ENCODE results near the gene GPR161. TPM values are rescaled to one million over a fixed set of nuclear protein-coding genes. Genes with fewer than 3 reads are reported as not detected.

GPR161 gene
- total and polyA plus RNA-seq, 2 donors (not counting 1 experiment from before 2014, with no cell fraction given): 0.07 to 0.22 TPM

DNA sequence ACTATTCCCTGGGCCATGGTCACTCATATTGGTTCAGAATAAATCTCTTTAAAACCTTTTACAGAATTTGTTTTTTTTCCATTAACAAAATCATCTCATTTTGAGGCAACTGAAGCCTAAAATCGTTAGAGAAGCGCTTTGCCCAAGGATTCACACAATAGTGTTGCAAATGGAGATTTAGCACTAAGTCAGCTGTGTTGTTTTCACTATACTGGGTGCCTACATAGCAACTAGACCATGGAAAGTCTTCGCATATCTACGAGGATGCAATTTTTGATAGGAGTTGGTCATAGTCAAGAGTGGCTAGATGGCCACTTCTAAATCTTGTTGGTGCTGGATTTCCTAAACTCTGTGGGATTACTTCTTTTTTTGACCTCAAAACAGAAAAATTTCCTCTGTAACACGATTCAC, 41.5 kb upstream of the GPR161 start:
- Mint-ChIP-seq H3K27me3 (peaks cover 9% of the 10 kb centered on the region), H3K9me3 (ENCODE audit: insufficient read depth) (no peaks in the 10 kb centered on the region), H3K4me1 (no peaks in the 10 kb centered on the region), H3K27ac (no peak overlapping the region), H3K4me3 (no peak overlapping the region)
- CTCF ChIA-PET: no interaction called here
- no peaks in the 10 kb centered on the region for H4K20me1 ChIP-seq (ENCODE audit: control insufficient read depth, insufficient read depth, low read length, poor library complexity, severe bottlenecking)
- intact Hi-C loops (cut with micrococcal nuclease): loop anchor here (1.0 to 5.0 kb wide), 6 partner anchors 41 to 1617 kb away; partner anchors contain the start of genes ATP1B1, DCAF6, GPR161 and METTL18
- no peaks in the 10 kb centered on the region for H3K9me3 ChIP-seq (ENCODE audit: control extremely low read depth in 1 of 3, control insufficient read depth in 2 of 3, insufficient read depth in 1 of 3, low read length in 2 of 3)
- no peak for TF ChIP-seq EZH2 (IDR thresholded peaks at IDR 0.05; ENCODE audit: borderline replicate concordance, insufficient read depth, low read depth, low read length, poor library complexity, severe bottlenecking)
- no peak for TF ChIP-seq CTCF (IDR thresholded peaks at IDR 0.05)
- H3K27me3 ChIP-seq (replicated peaks in 1 of 4; ENCODE audit: control extremely low read depth in 1 of 4, control insufficient read depth in 3 of 4, insufficient read depth in 4 of 4, low read length in 3 of 4): peaks cover 0 to 5% (median 0%) of the 10 kb centered on the region in 4 experiments
- POLR2A ChIA-PET: interaction anchor here (1.0 kb wide), 1 partner anchor 48 kb away, joined by 3 read pairs; no protein-coding TSS in a partner anchor
- peaks cover 17 to 18% of the 10 kb centered on the region in 2 donors for H3K4me1 ChIP-seq (ENCODE audit: control insufficient read depth in 2 of 2, insufficient read depth in 2 of 2, low read length in 2 of 2)
- DNase-seq (no peak), ATAC-seq (ENCODE audit: low read depth) (no peak)
- H3K79me2 ChIP-seq (ENCODE audit: control insufficient read depth, insufficient read depth, low read length): peaks cover 40% of the 10 kb centered on the region
- peak overlapping the region; percentile 83 to 98 for H3K27ac ChIP-seq (ENCODE audit: low read length in 2 of 2)
- peak overlapping the region; percentile 95 for H3K9ac ChIP-seq (ENCODE audit: low read length)
- peak overlapping the region; percentile 87 to 97 (median 91) for H3K4me3 ChIP-seq (ENCODE audit: control extremely low read depth in 1 of 5, extremely low read depth in 1 of 5, insufficient read depth in 1 of 5, low read depth in 2 of 5, low read length in 4 of 5)
- H3K36me3 ChIP-seq (replicated peaks in 1 of 2; ENCODE audit: control extremely low read depth in 1 of 2, control insufficient read depth in 1 of 2, extremely low read depth in 1 of 2, insufficient read depth in 2 of 2, low read length in 1 of 2): no peaks in the 10 kb centered on the region
- 65% methylated on average over 4 of the region's 5 CpGs for WGBS (ENCODE audit: insufficient coverage)
- peak overlapping the region; percentile 81 for H3K4me2 ChIP-seq (replicated peaks; ENCODE audit: low read depth, low read length, poor library complexity, severe bottlenecking)
- H2AFZ ChIP-seq (ENCODE audit: insufficient read depth, low read depth, low read length, poor library complexity, severe bottlenecking): peak overlapping the region; percentile 92

DNA sequence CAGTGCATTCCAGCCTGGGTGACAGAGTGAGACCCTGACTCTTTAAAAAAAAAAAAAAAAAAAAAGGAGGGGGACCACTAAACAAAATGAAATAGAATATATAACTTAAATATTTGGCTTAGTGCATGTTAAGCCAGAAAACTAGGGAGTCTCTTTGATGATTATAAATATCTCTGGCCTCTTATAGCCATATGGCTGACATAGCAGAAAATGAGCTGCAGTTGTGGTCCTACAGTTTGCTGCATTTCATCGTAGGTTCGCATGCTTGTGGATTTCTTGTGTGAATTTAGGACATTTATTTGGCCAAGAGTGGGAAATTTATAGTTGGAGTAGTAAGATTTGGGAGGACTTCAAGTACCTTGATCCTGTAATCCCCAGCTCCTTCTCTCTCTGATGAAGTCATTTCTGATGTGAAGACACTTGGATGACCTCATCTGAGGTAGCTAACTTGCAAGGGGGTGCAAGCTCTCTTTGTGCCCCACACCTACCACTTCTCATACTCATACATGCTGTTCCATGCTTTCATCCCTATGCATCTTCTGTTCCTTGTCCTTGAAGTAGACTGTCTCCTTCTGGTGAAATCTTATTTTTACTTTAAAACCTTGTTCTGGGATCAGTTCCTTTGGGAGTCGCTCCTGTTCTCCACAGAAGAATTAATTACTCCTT, 35.7 kb upstream of the GPR161 start:
- Histone ChIP-seq H3K27me3 (replicated peaks in 1 of 4; ENCODE audit: control extremely low read depth in 1 of 4, control insufficient read depth in 3 of 4, insufficient read depth in 4 of 4, low read length in 3 of 4) (peaks cover 0 to 5% (median 0%) of the 10 kb centered on the region in 4 experiments), H2AFZ (ENCODE audit: insufficient read depth, low read depth, low read length, poor library complexity, severe bottlenecking) (no peak overlapping the region), H4K20me1 (ENCODE audit: control insufficient read depth, insufficient read depth, low read length, poor library complexity, severe bottlenecking) (no peaks in the 10 kb centered on the region), H3K4me2 (replicated peaks; ENCODE audit: low read depth, low read length, poor library complexity, severe bottlenecking) (no peak overlapping the region), H3K27ac (ENCODE audit: low read length in 2 of 2) (no peak overlapping the region), H3K4me3 (ENCODE audit: control extremely low read depth in 1 of 5, extremely low read depth in 1 of 5, insufficient read depth in 1 of 5, low read depth in 2 of 5, low read length in 4 of 5) (no peak overlapping the region), H3K4me1 (ENCODE audit: control insufficient read depth in 2 of 2, insufficient read depth in 2 of 2, low read length in 2 of 2) (peaks cover 10 to 12% of the 10 kb centered on the region in 2 donors), H3K36me3 (replicated peaks in 1 of 2; ENCODE audit: control extremely low read depth in 1 of 2, control insufficient read depth in 1 of 2, extremely low read depth in 1 of 2, insufficient read depth in 2 of 2, low read length in 1 of 2) (no peaks in the 10 kb centered on the region), H3K9ac (ENCODE audit: low read length) (no peak overlapping the region), H3K79me2 (ENCODE audit: control insufficient read depth, insufficient read depth, low read length) (no peaks in the 10 kb centered on the region), H3K9me3 (ENCODE audit: control extremely low read depth in 1 of 3, control insufficient read depth in 2 of 3, insufficient read depth in 1 of 3, low read length in 2 of 3) (peaks cover 0 to 3% (median 0%) of the 10 kb centered on the region in 3 donors)
- H3K27ac Mint-ChIP-seq: no peak overlapping the region
- peaks cover 4% of the 10 kb centered on the region for H3K9me3 Mint-ChIP-seq (ENCODE audit: insufficient read depth)
- TF ChIP-seq CTCF (IDR thresholded peaks at IDR 0.05) (no peak), EZH2 (IDR thresholded peaks at IDR 0.05; ENCODE audit: borderline replicate concordance, insufficient read depth, low read depth, low read length, poor library complexity, severe bottlenecking) (no peak)
- peaks cover 15% of the 10 kb centered on the region for H3K27me3 Mint-ChIP-seq
- H3K4me1 Mint-ChIP-seq: peaks cover 7% of the 10 kb centered on the region
- 100% methylated on average over 2 of the region's 3 CpGs for WGBS (ENCODE audit: insufficient coverage)
- POLR2A ChIA-PET: no interaction called here
- intact Hi-C loops (cut with micrococcal nuclease): no loop called here
- H3K4me3 Mint-ChIP-seq: no peak overlapping the region
- no peak for DNase-seq
- no peak for ATAC-seq (ENCODE audit: low read depth)
- CTCF ChIA-PET: interaction anchor here (0.7 kb wide), 2 partner anchors 16 to 1116 kb away, joined by 3 read pairs; no protein-coding TSS in a partner anchor
